Measurements from ENCODE around the gene SLC25A21. TPM values are rescaled to one million over a fixed set of nuclear protein-coding genes. Genes with fewer than 3 reads are reported as not detected.

SLC25A21 gene
- total RNA-seq, 1 donor from 2014 or later, result not detected

GRCh38 chr14:36747411-36748184 lies 424.8 kb downstream of the SLC25A21 start:
- ATAC-seq (ENCODE audit: low read depth) (no peak), DNase-seq (no peak)
- ChIA-PET CTCF (no interaction called here), POLR2A (no interaction called here)
- H3K4me1 Mint-ChIP-seq, result no peaks in the 10 kb centered on the region
- H3K9me3 Mint-ChIP-seq, result peaks cover 11% of the 10 kb centered on the region
- no peak overlapping the region for H3K27ac Mint-ChIP-seq
- TF ChIP-seq CTCF (IDR thresholded peaks at IDR 0.05), result no peak
- H3K36me3 Mint-ChIP-seq (ENCODE audit: low read depth), result no peaks in the 10 kb centered on the region
- intact Hi-C loops (cut with micrococcal nuclease), result no loop called here
- H3K27me3 Mint-ChIP-seq, result no peaks in the 10 kb centered on the region
- H3K4me3 Mint-ChIP-seq, result no peak overlapping the region

GRCh38 chr14:36746872-36747271 lies 425.5 kb downstream of the SLC25A21 start:
- intact Hi-C loops (cut with micrococcal nuclease), result no loop called here
- no peaks in the 10 kb centered on the region for H3K36me3 Mint-ChIP-seq (ENCODE audit: low read depth)
- no peak for TF ChIP-seq CTCF (IDR thresholded peaks at IDR 0.05)
- no peaks in the 10 kb centered on the region for H3K27me3 Mint-ChIP-seq
- H3K9me3 Mint-ChIP-seq, result peaks cover 11% of the 10 kb centered on the region
- ChIA-PET POLR2A (no interaction called here), CTCF (no interaction called here)
- no peak for ATAC-seq (ENCODE audit: low read depth)
- DNase-seq, result no peak
- no peak overlapping the region for H3K27ac Mint-ChIP-seq
- no peaks in the 10 kb centered on the region for H3K4me1 Mint-ChIP-seq
- H3K4me3 Mint-ChIP-seq, result no peak overlapping the region

GRCh38 chr14:36741858-36742257 lies 430.5 kb downstream of the SLC25A21 start:
- H3K27me3 Mint-ChIP-seq, result no peaks in the 10 kb centered on the region
- no peak for TF ChIP-seq CTCF (IDR thresholded peaks at IDR 0.05)
- peaks cover 11% of the 10 kb centered on the region for H3K9me3 Mint-ChIP-seq
- no peak for DNase-seq
- CTCF ChIA-PET, result no interaction called here
- no peak for ATAC-seq (ENCODE audit: low read depth)
- POLR2A ChIA-PET, result no interaction called here
- no peaks in the 10 kb centered on the region for H3K4me1 Mint-ChIP-seq
- no peaks in the 10 kb centered on the region for H3K36me3 Mint-ChIP-seq (ENCODE audit: low read depth)
- H3K27ac Mint-ChIP-seq, result no peak overlapping the region
- intact Hi-C loops (cut with micrococcal nuclease), result no loop called here
- H3K4me3 Mint-ChIP-seq, result no peak overlapping the region

- no peak overlapping the region for H3K27ac Mint-ChIP-seq
- CTCF ChIA-PET, result no interaction called here
- no peak for TF ChIP-seq CTCF (IDR thresholded peaks at IDR 0.05)
- H3K4me3 Mint-ChIP-seq, result no peak overlapping the region
- no peaks in the 10 kb centered on the region for H3K4me1 Mint-ChIP-seq
- POLR2A ChIA-PET, result no interaction called here
- H3K9me3 Mint-ChIP-seq, result no peaks in the 10 kb centered on the region
- DNase-seq (no peak), ATAC-seq (ENCODE audit: low read depth) (no peak)
- intact Hi-C loops (cut with micrococcal nuclease), result no loop called here
- no peaks in the 10 kb centered on the region for H3K36me3 Mint-ChIP-seq (ENCODE audit: low read depth)
- H3K27me3 Mint-ChIP-seq, result no peaks in the 10 kb centered on the region
Measured at GRCh38 chr14:36738269-36738668, 434.1 kb downstream of the SLC25A21 start.

GRCh38 chr14:36726128-36726527 lies 446.3 kb downstream of the SLC25A21 start:
- no peaks in the 10 kb centered on the region for H3K4me1 Mint-ChIP-seq
- POLR2A ChIA-PET, result no interaction called here
- CTCF ChIA-PET, result no interaction called here
- intact Hi-C loops (cut with micrococcal nuclease), result no loop called here
- no peak for TF ChIP-seq CTCF (IDR thresholded peaks at IDR 0.05)
- H3K27ac Mint-ChIP-seq, result no peak overlapping the region
- DNase-seq (no peak), ATAC-seq (ENCODE audit: low read depth) (no peak)
- no peak overlapping the region for H3K4me3 Mint-ChIP-seq
- H3K27me3 Mint-ChIP-seq, result no peaks in the 10 kb centered on the region
- H3K36me3 Mint-ChIP-seq (ENCODE audit: low read depth), result no peaks in the 10 kb centered on the region
- H3K9me3 Mint-ChIP-seq, result no peaks in the 10 kb centered on the region

Data from activated B cell treated with CpG ODN at 0.5 μM for 24 hours (primary cell).